SK-N-SH treated with all-trans-retinoic acid at 6 μM for 48 hours (cell line): ENCODE measurements around the gene PEX5L.

ENCODE experiments used
- ATAC-seq: fragments of 200-7000 bp; cut with Tn5 transposase; 3 replicates; pipeline ENCODE4 v1.9.1; 2020; ENCODE audit warnings: mild to moderate bottlenecking, moderate library complexity
- ARNTL ChIP-seq: fragments of 450-650 bp; formaldehyde crosslinking; IDR thresholded peaks from 2 replicates; pipeline ENCODE4 v1.5.0; 2020; ENCODE audit warnings: low read depth, mild to moderate bottlenecking, moderate library complexity, borderline replicate concordance
- BACH2 ChIP-seq: fragments of 250-450 bp; sonication (Bioruptor Pico); IDR thresholded peaks from 2 replicates; pipeline ENCODE4 v1.9.0; 2021; ENCODE audit warnings: mild to moderate bottlenecking, borderline replicate concordance
- CSDC2 ChIP-seq: fragments of 250-450 bp; sonication (Bioruptor Pico); IDR thresholded peaks from 2 replicates; pipeline ENCODE4 v1.5.0; 2020; ENCODE audit warnings: mild to moderate bottlenecking, moderate library complexity
- ESRRG ChIP-seq: fragments of 250-450 bp; sonication (Bioruptor Pico); IDR thresholded peaks from 2 replicates; pipeline ENCODE4 v1.6.1; 2021; ENCODE audit warnings: mild to moderate bottlenecking
- GLIS3 ChIP-seq: fragments of 250-450 bp; sonication (Bioruptor Pico); IDR thresholded peaks from 2 replicates; pipeline ENCODE4 v1.5.0; 2020; ENCODE audit warnings: mild to moderate bottlenecking, moderate library complexity
- ISL1 ChIP-seq: fragments of 250-450 bp; sonication (Bioruptor Pico); IDR thresholded peaks from 2 replicates; pipeline ENCODE4 v2.1.2; 2022; ENCODE audit warnings: mild to moderate bottlenecking, moderate library complexity
- OSR1 ChIP-seq: fragments of 250-450 bp; sonication (Bioruptor Pico); IDR thresholded peaks from 2 replicates; pipeline ENCODE4 v1.8.0; 2022; ENCODE audit warnings: moderate library complexity, mild to moderate bottlenecking, inconsistent platforms
- PPARA ChIP-seq: fragments of 250-450 bp; sonication (Bioruptor Pico); IDR thresholded peaks from 2 replicates; pipeline ENCODE4 v1.5.0; 2020; ENCODE audit warnings: mild to moderate bottlenecking, borderline replicate concordance
- SNAI2 ChIP-seq: fragments of 250-450 bp; sonication (Bioruptor Pico); IDR thresholded peaks from 2 replicates; pipeline ENCODE4 v1.5.0; 2020; ENCODE audit warnings: mild to moderate bottlenecking, moderate library complexity
- TCF4 ChIP-seq: fragments of 250-450 bp; sonication (Bioruptor Pico); IDR thresholded peaks from 2 replicates; pipeline ENCODE4 v1.8.0; 2021; ENCODE audit warnings: mild to moderate bottlenecking, moderate library complexity, borderline replicate concordance
- TOX ChIP-seq: fragments of 250-450 bp; sonication (Bioruptor Pico); IDR thresholded peaks from 2 replicates; pipeline ENCODE4 v1.8.0; 2021; ENCODE audit warnings: mild to moderate bottlenecking, moderate library complexity, borderline replicate concordance
- ZC3H10 ChIP-seq: fragments of 250-450 bp; sonication (Bioruptor Pico); IDR thresholded peaks from 2 replicates; pipeline ENCODE4 v1.5.1; 2021; ENCODE audit warnings: mild to moderate bottlenecking, moderate library complexity
- ZFP3 ChIP-seq: fragments of 250-450 bp; sonication (Bioruptor Pico); IDR thresholded peaks from 2 replicates; pipeline ENCODE4 v1.5.0; 2020; ENCODE audit warnings: mild to moderate bottlenecking, moderate library complexity
- ZFP30 ChIP-seq: fragments of 450-650 bp; formaldehyde crosslinking; IDR thresholded peaks from 2 replicates; pipeline ENCODE4 v1.5.0; 2022; ENCODE audit warnings: mild to moderate bottlenecking, moderate library complexity
- ZNF565 ChIP-seq: fragments of 450-650 bp; formaldehyde crosslinking; conservative IDR thresholded peaks from 2 replicates; pipeline ENCODE4 v1.5.0; 2020; ENCODE audit warnings: low read depth, mild to moderate bottlenecking, moderate library complexity
- ZNF70 ChIP-seq: fragments of 450-650 bp; formaldehyde crosslinking; IDR thresholded peaks from 2 replicates; pipeline ENCODE4 v1.5.0; 2020; ENCODE audit warnings: mild to moderate bottlenecking, moderate library complexity
- ZNF8 ChIP-seq: fragments of 450-650 bp; formaldehyde crosslinking; IDR thresholded peaks from 2 replicates; pipeline ENCODE4 v1.5.0; 2020; ENCODE audit warnings: mild to moderate bottlenecking, moderate library complexity
- TF ChIP-seq, protein P1 (sequence below): fragments of 250-450 bp; sonication (Bioruptor Pico); IDR thresholded peaks from 2 replicates; pipeline ENCODE4 v1.8.0; 2021; ENCODE audit warnings: low read depth, mild to moderate bottlenecking, moderate library complexity, borderline replicate concordance
- TF ChIP-seq, protein P2 (sequence below): fragments of 250-450 bp; sonication (Bioruptor Pico); IDR thresholded peaks from 2 replicates; pipeline ENCODE4 v1.5.1; 2021; ENCODE audit warnings: mild to moderate bottlenecking, moderate library complexity
- TF ChIP-seq, protein P3 (sequence below): fragments of 250-450 bp; sonication (Bioruptor Pico); IDR thresholded peaks from 2 replicates; pipeline ENCODE4 v1.5.0; 2020; ENCODE audit warnings: mild to moderate bottlenecking, moderate library complexity

Gene PEX5L

DNA sequence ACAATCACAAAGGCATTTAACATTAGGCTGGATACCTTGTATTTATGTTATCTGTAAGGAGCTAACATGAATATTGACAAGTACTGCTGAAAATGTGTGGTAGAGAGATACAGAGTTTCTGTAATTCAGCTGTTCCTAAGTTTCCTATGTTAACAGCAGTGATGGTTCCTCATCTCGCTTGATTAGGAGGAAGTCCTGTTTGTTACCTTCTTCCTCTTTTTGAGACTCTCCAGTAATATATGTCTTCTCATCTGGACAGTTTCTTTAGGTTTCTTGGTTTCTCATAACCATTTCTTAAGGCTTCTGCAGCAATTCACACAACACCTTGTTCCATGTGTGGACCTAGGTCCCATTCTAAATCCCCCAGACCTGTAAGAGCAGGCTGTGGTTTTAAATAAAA, 11.4 kb upstream of the PEX5L start:
- TF ChIP-seq CSDC2 (CRISPR knock-in tag) (no peak), ZC3H10 (CRISPR knock-in tag) (no peak), OSR1 (CRISPR knock-in tag) (no peak)
- TF ChIP-seq, all 23 proteins: peak for 0
- no peak for ATAC-seq

DNA sequence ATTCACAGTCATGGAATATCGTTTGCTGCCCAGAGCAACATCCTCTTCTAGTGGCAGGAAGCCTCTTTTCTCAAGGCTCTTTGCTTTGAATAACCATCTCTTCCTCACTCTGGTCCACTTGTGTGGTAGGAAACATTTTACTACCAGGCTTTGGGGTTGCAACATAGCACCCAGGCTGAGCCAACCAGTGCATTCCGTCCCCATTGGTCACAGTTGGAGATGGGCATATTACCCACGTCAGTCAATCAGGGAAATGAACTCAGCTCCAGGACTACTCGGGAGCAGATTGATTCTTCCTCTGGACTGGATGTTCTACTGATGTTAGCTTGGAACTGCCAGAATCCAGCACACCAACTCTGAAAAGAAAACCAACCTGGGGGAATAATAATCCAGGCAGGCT, 4.2 kb upstream of the PEX5L start:
- TF ChIP-seq OSR1 (CRISPR knock-in tag) (no peak), PPARA (CRISPR knock-in tag) (no peak), ZNF70 (CRISPR knock-in tag) (no peak), ZNF8 (CRISPR knock-in tag) (no peak), TOX (CRISPR knock-in tag) (no peak), ZC3H10 (CRISPR knock-in tag) (no peak), ZFP30 (CRISPR knock-in tag) (no peak), ISL1 (no peak), GLIS3 (CRISPR knock-in tag) (no peak), ESRRG (CRISPR knock-in tag) (no peak), TCF4 (CRISPR knock-in tag) (no peak), ARNTL (CRISPR knock-in tag) (no peak)
- TF ChIP-seq, protein P1, sequence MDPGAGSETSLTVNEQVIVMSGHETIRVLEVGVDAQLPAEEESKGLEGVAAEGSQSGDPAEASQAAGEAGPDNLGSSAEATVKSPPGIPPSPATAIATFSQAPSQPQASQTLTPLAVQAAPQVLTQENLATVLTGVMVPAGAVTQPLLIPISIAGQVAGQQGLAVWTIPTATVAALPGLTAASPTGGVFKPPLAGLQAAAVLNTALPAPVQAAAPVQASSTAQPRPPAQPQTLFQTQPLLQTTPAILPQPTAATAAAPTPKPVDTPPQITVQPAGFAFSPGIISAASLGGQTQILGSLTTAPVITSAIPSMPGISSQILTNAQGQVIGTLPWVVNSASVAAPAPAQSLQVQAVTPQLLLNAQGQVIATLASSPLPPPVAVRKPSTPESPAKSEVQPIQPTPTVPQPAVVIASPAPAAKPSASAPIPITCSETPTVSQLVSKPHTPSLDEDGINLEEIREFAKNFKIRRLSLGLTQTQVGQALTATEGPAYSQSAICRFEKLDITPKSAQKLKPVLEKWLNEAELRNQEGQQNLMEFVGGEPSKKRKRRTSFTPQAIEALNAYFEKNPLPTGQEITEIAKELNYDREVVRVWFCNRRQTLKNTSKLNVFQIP (CRISPR knock-in tag): no peak
- TF ChIP-seq, protein P2, sequence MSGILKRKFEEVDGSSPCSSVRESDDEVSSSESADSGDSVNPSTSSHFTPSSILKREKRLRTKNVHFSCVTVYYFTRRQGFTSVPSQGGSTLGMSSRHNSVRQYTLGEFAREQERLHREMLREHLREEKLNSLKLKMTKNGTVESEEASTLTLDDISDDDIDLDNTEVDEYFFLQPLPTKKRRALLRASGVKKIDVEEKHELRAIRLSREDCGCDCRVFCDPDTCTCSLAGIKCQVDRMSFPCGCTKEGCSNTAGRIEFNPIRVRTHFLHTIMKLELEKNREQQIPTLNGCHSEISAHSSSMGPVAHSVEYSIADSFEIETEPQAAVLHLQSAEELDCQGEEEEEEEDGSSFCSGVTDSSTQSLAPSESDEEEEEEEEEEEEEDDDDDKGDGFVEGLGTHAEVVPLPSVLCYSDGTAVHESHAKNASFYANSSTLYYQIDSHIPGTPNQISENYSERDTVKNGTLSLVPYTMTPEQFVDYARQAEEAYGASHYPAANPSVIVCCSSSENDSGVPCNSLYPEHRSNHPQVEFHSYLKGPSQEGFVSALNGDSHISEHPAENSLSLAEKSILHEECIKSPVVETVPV (CRISPR knock-in tag): no peak
- TF ChIP-seq, protein P3, sequence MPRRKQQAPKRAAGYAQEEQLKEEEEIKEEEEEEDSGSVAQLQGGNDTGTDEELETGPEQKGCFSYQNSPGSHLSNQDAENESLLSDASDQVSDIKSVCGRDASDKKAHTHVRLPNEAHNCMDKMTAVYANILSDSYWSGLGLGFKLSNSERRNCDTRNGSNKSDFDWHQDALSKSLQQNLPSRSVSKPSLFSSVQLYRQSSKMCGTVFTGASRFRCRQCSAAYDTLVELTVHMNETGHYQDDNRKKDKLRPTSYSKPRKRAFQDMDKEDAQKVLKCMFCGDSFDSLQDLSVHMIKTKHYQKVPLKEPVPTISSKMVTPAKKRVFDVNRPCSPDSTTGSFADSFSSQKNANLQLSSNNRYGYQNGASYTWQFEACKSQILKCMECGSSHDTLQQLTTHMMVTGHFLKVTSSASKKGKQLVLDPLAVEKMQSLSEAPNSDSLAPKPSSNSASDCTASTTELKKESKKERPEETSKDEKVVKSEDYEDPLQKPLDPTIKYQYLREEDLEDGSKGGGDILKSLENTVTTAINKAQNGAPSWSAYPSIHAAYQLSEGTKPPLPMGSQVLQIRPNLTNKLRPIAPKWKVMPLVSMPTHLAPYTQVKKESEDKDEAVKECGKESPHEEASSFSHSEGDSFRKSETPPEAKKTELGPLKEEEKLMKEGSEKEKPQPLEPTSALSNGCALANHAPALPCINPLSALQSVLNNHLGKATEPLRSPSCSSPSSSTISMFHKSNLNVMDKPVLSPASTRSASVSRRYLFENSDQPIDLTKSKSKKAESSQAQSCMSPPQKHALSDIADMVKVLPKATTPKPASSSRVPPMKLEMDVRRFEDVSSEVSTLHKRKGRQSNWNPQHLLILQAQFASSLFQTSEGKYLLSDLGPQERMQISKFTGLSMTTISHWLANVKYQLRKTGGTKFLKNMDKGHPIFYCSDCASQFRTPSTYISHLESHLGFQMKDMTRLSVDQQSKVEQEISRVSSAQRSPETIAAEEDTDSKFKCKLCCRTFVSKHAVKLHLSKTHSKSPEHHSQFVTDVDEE: no peak
- no peak for ATAC-seq

DNA sequence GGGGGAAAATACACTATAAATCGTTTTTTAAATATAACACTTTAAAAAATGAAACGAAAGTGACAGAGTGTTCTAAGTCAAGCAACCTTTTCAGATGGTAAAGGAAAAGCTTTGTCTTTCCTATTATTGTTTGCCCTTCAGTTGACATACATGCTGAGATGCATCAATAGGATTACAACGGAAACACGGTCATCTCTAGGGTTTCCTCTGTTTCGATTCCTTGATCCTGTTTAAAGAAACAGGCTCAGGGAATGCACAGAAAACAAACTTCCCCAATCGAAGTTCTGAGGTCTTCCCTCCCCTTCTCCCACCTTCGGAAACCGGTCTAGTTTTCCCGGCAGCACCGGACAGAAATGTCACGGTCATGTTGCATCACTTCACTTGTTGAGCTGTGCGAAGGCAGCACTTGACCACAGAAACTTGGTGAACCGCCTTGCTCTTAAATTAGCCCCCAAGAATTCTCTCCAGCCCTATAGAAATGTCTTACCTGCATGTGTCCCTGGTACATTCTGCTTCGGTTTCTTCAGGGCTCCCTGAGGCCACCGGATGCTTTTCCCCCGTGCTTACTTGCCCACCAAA, 556 bp downstream of the PEX5L start:
- TF ChIP-seq ZNF8 (CRISPR knock-in tag) (no peak), OSR1 (CRISPR knock-in tag) (no peak)
- TF ChIP-seq, protein P3: no peak
- ATAC-seq: no peak

DNA sequence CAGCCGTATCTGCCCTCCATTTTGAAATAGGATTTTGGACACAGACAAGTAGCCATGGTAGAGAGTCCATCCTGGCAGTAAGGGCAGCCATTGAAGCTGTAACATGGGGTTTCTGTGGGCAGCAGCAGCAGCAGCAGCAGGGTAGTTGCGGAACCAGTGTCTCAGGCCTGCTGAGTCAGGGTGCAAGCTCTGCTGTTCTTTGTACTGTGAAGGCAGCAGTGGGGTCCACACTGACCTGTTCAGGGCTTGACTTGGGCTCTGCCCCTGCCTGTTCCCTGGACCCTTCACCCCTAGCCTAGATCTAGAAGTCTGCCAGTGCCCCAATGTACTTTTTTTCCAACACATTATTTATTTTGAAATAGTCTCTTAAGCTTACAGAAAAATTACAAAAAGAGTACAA, 9.7 kb downstream of the PEX5L start:
- TF ChIP-seq CSDC2 (CRISPR knock-in tag) (no peak), ZC3H10 (CRISPR knock-in tag) (no peak), OSR1 (CRISPR knock-in tag) (no peak), ESRRG (CRISPR knock-in tag) (no peak), PPARA (CRISPR knock-in tag) (no peak), ISL1 (no peak), ZFP3 (CRISPR knock-in tag) (no peak), ZNF70 (CRISPR knock-in tag) (no peak), ZNF8 (CRISPR knock-in tag) (no peak), BACH2 (CRISPR knock-in tag) (no peak), SNAI2 (CRISPR knock-in tag) (no peak), ARNTL (CRISPR knock-in tag) (no peak), ZNF565 (CRISPR knock-in tag) (no peak)
- TF ChIP-seq, protein P2 (CRISPR knock-in tag): no peak
- TF ChIP-seq, protein P1 (CRISPR knock-in tag): no peak
- ATAC-seq: no peak
